Left renal cortex interstitium (tissue), 4 donors: Measurements from ENCODE around the gene ISM2. TPM values are rescaled to one million over a fixed set of nuclear protein-coding genes. Genes with fewer than 3 reads are reported as not detected.
A peak's percentile ranks its signal among the peaks of the same experiment; 100 is the strongest.

ENCODE experiments used
- DNase-seq, 4 donors: peaks; one replicate each; pipeline ENCODE4 v3.0.0-alpha.2; 2013; ENCODE audit warnings: low read depth in 4 of 4, low spot score in 2 of 4, missing footprints in 1 of 4
- polyA plus RNA-seq, 4 donors: library from polyadenylated mRNA; unstranded; fragments of 120-200 nt; gene quantifications; one replicate each; pipeline ENCODE4 v1.2.1, GENCODE V29; 2013; ENCODE audit not compliant: insufficient read length in 4 of 4

ISM2 gene
- polyA plus RNA-seq, 4 donors, result 1.3 to 3.6 (median 1.8) TPM

DNA sequence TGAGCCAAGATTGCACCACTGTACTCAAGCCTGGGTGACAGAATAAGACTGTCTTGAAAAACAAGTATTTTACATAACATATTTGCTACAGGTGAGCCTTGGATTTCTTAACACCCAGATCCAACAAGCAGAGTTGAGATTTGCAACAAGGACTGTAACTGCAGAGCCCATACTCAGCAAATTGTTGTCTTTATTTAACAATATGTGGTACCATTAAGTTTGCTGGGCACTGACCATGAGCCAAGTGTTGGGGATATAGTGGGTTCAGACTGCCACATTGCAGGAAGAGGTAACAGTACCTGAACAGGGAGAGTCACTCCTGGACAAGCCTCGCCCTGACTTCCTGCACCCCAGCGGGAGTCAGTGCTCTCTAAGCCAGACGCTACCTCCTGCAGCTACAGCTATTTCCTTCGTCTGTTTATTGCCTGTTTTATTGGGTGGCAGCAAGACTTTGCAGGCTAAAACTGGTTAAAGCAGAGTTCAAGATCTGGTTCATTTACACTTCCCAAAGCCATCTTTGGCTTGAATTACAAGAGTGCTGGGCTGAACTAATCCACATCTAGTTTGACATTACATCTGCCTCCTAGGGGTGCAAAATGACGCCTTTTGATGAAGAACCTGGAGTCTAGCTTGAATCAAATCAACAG lies 28.3 kb downstream of the ISM2 start:
- no peak for DNase-seq

DNA sequence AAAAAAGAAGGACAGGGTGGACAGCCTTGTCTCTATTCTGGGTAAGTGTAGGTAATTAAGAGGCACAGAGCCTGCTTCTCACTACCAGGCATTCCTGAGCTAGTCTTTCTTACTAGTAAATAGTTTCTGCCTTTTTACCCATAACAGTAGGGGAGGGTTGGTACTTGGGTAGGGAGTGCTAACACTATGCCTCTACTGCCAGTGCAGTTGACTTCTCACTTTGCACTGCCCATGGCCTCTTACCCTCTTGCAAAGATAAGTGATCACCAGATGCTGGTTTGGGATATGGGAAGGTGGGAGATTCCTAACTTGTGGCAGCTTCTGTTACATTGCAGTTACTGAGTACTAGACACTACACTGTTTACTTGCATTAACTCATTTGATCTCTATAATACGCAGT lies 29.1 kb downstream of the ISM2 start:
- no peak for DNase-seq

DNA sequence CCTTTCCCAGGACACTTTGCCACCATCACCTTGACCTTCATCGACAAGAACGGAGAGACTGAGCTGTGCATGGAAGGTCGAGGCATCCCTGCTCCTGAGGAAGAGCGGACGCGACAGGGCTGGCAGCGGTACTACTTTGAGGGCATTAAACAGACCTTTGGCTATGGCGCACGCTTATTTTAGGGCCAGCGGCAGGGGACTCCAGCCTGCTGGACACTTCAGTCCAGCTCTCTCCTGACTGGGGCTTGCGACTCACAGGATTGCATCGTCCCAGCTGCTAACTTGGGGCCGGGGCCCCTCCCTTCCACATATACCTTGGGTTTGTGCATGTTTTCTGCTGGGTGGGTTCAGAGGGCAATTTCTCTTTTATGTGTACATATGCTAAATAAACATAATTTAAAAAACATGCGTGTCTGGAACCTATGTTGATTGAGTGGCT lies 29.5 kb downstream of the ISM2 start:
- no peak for DNase-seq

DNA sequence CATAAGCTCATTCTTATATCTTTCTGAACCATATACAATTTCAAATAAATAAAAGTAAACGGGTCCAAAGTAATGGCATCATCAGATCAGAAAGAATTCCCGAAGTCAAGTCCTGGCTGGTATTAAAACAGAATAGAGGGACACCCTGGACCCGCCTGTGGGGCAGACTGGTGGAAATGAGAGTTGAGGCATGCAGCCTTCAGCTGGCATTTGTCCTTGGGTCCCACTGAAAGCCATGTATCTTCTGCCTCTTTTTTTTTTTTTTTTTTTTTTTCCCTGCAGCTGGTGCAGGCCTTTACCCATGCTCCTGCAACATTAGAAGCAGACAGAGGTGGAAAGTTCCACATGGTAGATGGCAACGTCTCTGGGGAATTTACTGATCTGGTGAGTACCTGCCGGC lies 30.8 kb downstream of the ISM2 start:
- DNase-seq, result no peak

DNA sequence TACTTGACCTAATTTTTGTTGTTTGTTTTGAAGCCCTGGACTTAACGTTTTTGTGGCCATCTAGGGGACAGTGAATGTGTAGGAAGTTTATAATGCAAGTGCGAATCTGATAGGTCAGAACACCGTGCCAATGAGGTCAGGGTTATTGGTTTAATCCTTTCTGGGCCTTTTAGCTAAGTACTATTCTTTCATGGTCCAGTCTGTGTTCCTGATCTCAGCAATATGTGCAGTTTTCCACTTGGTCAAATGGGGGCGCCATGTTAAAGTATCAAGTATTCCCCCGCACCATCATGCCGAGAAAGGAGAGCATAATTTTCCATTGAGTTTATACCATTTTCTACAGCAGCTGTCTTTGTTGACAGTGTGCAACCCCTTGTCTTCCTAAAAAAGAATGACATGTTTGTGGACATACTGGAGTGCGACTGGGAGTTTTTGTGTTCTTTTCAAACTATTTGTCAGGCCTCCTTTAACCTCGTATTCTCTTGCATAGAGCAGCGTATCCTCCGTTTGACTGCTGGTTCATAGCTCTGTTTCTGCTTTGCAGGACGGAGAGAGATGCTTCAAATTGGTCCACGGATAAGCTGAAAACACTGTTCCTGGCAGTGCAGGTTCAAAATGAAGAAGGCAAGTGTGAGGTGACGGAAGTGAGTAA lies 39.4 kb downstream of the ISM2 start:
- peak in 1 of 4 donors; percentile 65 for DNase-seq

DNA sequence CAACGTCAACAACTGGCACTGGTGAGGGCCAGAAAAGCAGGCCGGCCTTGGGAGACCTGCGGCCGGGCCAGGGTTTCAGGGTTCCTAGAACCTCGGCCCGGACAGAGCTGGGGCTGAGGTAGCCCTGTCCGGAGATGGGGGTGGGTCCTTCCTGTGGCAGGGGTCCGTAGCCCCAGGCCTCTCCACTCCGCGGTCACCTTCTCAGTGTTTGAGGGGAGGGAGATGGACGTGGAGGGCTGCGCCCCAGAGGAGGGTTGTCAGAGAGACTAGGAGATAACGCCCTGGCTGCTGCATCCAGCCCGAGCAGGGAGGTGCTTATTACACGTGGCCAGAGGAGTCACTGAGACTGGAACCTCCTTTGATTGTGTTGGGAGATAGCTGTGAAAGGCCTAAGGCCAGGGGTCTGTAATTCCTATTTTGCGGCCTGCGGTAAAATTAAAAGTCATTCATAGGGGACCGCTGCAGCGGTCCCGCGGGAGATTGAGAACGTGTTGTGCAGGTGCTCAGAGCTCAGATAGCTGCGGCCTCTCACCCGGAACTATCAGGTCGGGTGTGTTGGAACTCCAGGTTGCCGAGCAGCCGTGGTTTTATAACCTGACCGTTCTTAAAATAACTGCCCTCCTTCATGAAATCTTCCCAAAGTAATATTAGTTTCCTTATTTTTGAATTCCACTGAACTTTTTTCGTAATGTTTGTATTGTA lies 40.2 kb downstream of the ISM2 start:
- no peak for DNase-seq

DNA sequence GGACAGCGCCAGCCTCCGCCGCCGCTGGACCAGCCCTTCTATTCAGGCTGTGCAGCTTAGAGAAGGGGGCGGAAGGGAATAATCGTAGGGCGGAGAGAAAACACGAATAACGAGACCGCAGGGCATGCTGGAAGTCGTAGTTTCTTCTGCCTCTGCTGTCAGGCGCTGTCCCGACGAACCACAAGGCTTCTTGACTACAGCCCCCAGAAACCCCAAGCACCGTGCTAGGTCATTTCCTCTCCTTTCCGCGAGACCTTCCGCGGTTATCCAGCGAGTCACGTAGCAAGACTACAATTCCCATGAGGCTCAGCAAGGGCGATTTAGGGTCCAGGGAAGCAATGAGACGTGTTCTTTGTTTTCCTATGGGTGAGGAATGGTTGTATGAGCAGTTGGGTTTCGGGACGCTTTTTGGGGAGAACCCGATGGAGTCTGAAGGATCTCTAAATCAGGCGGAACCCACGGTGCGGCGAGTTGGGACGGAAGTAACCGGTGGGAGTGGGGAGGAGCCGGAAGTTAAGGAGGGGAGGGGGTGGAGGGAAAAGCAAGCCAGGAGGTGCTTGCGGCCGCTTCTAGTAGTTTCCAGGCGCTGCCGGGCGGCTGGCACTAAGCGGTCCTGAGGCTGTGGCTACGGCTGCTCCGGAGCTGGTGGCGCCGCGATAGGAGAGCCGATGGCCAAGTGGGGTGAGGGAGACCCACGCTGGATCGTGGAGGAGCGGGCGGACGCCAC lies 40.9 kb downstream of the ISM2 start, which contains the start of the genes AHSA1 and VIPAS39:
Gene AHSA1 (plus strand): TSS at position 572 of the 727 bp plus-strand sequence. CDS start 97 bp downstream, at position 669.
Gene VIPAS39 (minus strand): TSS at position 80 of the 727 bp plus-strand sequence. CDS start 3,499 bp downstream, outside the sequence.
- peak; percentile 98 to 100 (median 98) for DNase-seq

DNA sequence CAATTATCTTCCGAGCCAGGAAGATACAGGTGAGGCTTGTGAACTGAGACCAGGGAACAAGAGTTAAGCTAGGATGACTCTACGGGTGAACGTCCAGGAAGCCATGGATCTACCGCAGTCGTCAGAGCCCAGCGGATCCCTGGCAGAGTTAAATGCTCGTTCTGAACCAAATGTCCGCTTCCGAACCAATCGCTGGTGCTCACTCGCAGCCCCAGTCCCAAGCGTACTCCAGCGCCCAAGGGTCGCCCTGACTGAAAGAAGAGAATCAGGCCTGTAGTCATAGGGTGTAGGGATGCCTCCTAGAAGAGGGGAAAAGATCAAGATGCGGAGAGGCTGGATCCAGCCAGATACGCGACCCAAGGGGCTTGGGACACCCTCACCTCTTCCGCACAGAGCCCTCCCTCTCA lies 41.5 kb downstream of the ISM2 start:
- no peak for DNase-seq

DNA sequence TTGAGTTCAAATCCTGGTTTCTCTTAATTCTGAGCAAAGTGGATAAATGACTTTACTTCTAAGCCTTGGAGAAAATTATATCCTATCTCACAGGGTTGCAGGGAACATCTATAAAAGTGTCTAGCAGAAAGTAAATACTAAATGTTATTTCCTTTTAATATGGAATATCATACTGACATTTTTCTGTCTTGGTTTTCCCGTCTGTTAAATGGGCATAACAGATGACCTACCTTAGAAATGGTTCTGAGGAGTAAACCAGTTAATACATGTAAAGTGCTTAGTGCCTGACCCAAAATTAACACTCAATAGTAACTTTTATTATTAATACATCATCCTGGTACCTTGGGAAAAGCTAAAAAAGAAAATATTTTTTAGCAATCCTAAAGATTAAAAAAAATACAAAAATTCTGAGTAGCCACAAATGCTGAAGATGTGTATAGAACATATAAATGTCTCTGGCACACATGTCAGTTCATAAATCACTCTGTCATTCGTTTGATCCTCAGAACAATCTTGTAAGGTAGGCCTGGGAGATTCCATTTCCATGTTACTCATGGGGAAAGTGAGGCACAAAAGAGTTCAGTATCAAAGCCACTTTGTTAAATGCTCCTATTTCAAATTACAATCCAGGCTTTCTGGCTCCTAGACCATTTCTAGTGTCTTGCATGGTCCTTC lies 42.5 kb downstream of the ISM2 start:
- DNase-seq, result no peak

DNA sequence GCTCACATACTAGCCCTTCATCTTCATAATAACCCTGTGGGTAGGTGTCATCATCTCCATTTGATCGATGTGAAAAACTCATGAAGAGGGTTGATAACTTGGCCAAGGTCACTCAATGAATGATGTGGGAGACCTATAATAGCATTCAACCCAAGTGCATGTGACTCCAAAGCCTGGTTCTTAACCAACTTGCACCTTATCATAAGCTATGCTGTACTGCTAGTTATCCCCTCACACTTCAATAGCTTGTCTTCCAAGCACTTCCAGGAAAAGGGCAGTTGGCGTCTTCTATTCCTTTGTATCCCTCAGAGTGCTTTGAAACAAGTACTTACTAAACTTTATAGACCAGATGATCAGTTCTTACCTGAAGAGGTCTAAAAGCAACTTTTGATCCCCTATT lies 56.4 kb downstream of the ISM2 start:
- DNase-seq, result no peak

DNA sequence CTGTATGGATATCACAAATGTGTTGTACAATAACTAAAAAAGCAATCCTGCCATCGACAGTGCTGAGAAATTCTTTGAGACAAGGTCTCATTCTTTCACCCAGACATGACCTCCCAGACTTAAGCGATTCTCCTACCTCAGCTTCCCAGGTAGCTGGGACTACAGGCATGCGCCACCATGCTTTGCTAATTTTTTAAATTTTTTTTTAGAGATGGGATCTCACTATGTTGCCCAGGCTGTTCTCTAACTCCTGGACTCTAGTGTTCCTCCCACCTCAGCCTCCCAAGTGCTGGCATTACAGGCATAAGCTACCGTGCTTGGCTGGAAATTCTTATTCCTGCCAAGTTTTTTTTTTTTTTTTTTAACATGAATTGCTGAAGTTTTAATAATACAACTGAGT lies 58.8 kb downstream of the ISM2 start:
- no peak for DNase-seq

DNA sequence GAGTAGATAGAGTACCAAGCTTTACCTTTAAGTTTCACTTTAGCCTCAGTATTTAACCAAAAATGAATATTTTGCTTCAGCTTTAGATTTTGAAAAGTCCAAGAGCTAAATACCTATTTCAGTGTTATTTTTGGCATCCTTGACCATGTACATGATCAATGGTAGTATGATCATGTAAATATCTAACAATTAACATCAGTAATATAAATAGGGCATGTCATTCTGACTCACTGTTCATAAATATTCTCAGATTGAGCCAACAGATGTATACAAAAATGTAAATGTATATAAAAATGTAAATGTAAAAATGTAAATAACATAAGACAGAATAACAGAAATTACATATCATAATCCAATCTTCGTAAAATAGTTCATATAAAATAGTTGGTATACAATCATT lies 60.0 kb downstream of the ISM2 start:
- no peak for DNase-seq

DNA sequence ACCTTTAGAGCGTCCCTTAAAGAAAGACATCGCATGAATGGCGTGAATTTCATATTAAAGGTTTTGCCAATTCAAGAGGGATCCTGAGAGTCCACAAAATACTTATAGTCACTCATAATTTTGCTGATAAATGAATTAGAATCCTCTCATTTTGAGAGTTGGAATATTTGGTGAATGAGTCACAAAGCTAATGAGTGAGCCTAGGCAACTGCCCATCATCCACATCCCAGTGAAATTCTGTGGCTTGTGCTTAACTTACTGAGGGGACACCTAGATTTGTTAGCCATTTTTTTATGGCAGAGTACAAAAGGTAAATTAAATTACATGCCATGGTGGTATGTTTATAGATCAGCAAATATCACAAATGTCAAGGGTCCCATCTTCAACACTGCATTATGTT lies 62.6 kb downstream of the ISM2 start:
- DNase-seq, result no peak

DNA sequence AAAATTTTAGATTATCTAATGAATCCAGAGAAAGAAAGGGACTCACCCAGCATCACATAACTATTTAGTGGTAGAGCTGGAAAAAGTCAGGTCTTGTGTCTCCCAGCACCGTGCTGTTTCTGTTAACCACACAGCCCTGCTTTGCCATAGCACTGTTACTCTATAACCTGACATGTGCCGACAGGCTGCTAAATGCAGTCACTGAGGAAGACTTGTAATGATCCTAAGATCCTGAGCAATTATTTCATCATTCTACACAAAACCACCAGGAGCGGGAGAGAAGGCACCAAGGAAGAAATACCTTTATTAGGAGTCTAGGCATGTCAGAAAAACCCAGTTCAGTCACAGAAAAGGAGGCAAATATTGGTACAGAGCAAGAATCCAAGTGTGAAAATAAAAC lies 72.2 kb downstream of the ISM2 start:
- no peak for DNase-seq

DNA sequence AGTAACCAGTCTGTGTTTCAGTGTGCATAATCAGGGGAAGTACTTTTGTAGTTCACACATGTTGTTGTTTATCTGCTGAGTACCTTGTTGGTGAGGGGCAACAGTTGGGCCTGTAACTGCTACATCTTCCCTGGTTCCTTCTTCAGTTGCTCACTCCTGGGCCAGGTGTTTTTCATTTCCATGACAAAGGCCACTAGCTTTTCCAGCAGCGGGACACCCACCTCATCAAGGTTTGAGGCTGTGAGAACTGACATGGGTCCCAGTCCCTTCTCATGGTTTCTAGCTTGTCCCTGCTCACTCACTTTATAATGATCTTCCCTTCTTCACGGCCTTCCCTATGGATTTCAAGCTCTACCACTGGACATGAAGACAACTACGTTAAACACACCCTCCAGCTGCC lies 73.8 kb downstream of the ISM2 start:
- DNase-seq, result no peak

Other genes starting within 250 kb of the ISM2 start
- gene NGB, start 227.6 kb downstream of the ISM2 start, polyA plus RNA-seq, result not detected
- gene POMT2, start 177.9 kb downstream of the ISM2 start, polyA plus RNA-seq, result 10 to 100 TPM; 34.2 to 55.2 (median 47.0) TPM
- gene GSTZ1, start 177.8 kb downstream of the ISM2 start, polyA plus RNA-seq, result 10 to 100 TPM; 23.5 to 30.0 (median 27.7) TPM
- 10 to 100 TPM; 18.4 to 27.1 (median 21.6) TPM for gene TMED8, start 121.7 kb downstream of the ISM2 start, polyA plus RNA-seq
- 10 to 100 TPM in 1 of 4 donors, 1 to 10 TPM in 3; 6.7 to 10.9 (median 8.5) TPM for gene SAMD15, start 121.4 kb downstream of the ISM2 start, polyA plus RNA-seq
- gene NOXRED1, start 75.3 kb downstream of the ISM2 start, polyA plus RNA-seq, result 1 to 10 TPM; 1.8 to 4.1 (median 2.6) TPM
- gene VIPAS39, start 41.2 kb downstream of the ISM2 start, polyA plus RNA-seq, result 10 to 100 TPM; 30.3 to 36.9 (median 31.2) TPM
- 100 to 1,000 TPM; 186 to 225 (median 202) TPM for gene AHSA1, start 40.7 kb downstream of the ISM2 start, polyA plus RNA-seq
- 10 to 100 TPM; 67.1 to 71.3 (median 69.1) TPM for gene SPTLC2, start 117.8 kb upstream of the ISM2 start, polyA plus RNA-seq
- 10 to 100 TPM; 16.7 to 19.0 (median 17.2) TPM for gene ALKBH1, start 209.2 kb upstream of the ISM2 start, polyA plus RNA-seq
- gene SLIRP, start 209.3 kb upstream of the ISM2 start, polyA plus RNA-seq, result 100 to 1,000 TPM in 3 of 4 donors, 10 to 100 TPM in 1; 98.2 to 137 (median 108) TPM